HL-60 (cell line): ENCODE data around the gene ELOF1.

Source experiments
- DNase-seq, 2 experiments: peaks; one replicate each; pipeline ENCODE4 v3.0.0-alpha.2; 2010 to 2020; ENCODE audit warnings: low read depth in 1 of 2, low spot score in 1 of 2
- H3K27ac ChIP-seq: fragments of 250-450 bp; sonication (Bioruptor Pico); replicated peaks from 2 replicates; pipeline ENCODE4 v1.5.1; 2020; ENCODE audit warnings: mild to moderate bottlenecking, moderate library complexity
- H3K27me3 ChIP-seq: fragments of 250-450 bp; sonication (Bioruptor Pico); 2 replicates; pipeline ENCODE4 v1.5.1; 2021; ENCODE audit warnings: mild to moderate bottlenecking, moderate library complexity; ENCODE audit not compliant: insufficient read depth, poor library complexity, severe bottlenecking
- H3K4me3 ChIP-seq: replicated peaks from 2 replicates; pipeline ENCODE4 v1.5.1; 2011; ENCODE audit warnings: mild to moderate bottlenecking, control low read depth, low read length; ENCODE audit not compliant: insufficient read depth
- CTCF ChIP-seq: IDR thresholded peaks from one replicate; pipeline ENCODE4 v1.5.1; 2011; ENCODE audit warnings: low read length, control low read depth, inconsistent platforms; ENCODE audit not compliant: insufficient read depth
- GABPA ChIP-seq: IDR thresholded peaks from 2 replicates; pipeline ENCODE4 v1.6.1; 2012; ENCODE audit warnings: low read depth
- POLR2AphosphoS5 ChIP-seq: IDR thresholded peaks from 2 replicates; pipeline ENCODE4 v1.6.1; 2012; ENCODE audit warnings: low read depth
- REST ChIP-seq: IDR thresholded peaks from 2 replicates; pipeline ENCODE4 v1.6.1; 2012; ENCODE audit warnings: low read depth; ENCODE audit not compliant: insufficient replicate concordance
- SPI1 ChIP-seq: IDR thresholded peaks from 2 replicates; pipeline ENCODE4 v1.6.1; 2012; ENCODE audit warnings: low read depth, mild to moderate bottlenecking, borderline replicate concordance

ELOF1 gene

GRCh38 chr19:11539495-11540365 lies 19.3 kb downstream of the ELOF1 start:
- H3K27ac ChIP-seq, result no peak overlapping the region
- no peak for DNase-seq

DNA sequence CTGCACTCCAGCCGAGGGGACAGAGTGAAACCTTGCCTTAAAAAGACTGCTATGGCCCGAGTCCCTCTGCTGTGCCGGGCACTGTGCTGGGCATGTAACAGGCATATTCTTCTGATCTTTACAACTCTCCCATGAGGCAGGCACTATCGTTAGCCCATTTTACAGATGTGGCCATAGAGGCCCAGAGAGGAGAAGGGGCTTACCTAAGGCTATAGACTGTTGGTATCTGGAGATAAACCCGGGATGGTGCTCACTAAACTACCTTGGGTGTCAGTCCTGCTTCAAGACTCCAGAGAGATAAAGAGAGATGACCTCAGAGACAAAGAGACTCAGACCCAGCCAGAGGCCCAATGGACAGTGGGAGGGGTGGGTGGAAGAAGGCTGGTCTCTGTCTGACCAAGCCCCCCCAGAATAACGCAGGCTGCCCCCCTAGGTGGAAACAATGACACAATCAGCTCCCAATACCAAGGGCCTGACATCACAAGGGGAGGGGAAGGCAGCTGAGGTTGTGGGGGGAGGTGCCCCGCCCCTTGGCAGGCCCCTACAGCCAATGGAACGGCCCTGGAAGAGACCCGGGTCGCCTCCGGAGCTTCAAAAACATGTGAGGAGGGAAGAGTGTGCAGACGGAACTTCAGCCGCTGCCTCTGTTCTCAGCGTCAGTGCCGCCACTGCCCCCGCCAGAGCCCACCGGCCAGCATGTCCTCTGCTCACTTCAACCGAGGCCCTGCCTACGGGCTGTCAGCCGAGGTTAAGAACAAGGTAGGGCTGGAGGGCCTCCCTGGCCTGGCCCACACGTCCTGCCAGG lies 20.6 kb downstream of the ELOF1 start, which contains the start of gene CNN1:
Gene CNN1, plus strand, starts transcription at position 620 of the 805 bp plus-strand sequence. Its CDS starts 77 bp downstream, at position 697.
- TF ChIP-seq REST (no peak), GABPA (no peak), POLR2AphosphoS5 (no peak), CTCF (no peak), SPI1 (no peak)
- Histone ChIP-seq H3K27ac (no peak within 1 kb of the TSS), H3K4me3 (no peak within 1 kb of the TSS), H3K27me3 (peaks cover 9% of the 10 kb centered on the region)
- no peak for DNase-seq

More at GRCh38 chr19:11539495-11540365, 19.3 kb downstream of the ELOF1 start:
- Histone ChIP-seq H3K27me3 (peaks cover 9% of the 10 kb centered on the region), H3K4me3 (no peak overlapping the region)
- TF ChIP-seq REST (no peak), CTCF (no peak), SPI1 (no peak), POLR2AphosphoS5 (no peak), GABPA (no peak)

DNA sequence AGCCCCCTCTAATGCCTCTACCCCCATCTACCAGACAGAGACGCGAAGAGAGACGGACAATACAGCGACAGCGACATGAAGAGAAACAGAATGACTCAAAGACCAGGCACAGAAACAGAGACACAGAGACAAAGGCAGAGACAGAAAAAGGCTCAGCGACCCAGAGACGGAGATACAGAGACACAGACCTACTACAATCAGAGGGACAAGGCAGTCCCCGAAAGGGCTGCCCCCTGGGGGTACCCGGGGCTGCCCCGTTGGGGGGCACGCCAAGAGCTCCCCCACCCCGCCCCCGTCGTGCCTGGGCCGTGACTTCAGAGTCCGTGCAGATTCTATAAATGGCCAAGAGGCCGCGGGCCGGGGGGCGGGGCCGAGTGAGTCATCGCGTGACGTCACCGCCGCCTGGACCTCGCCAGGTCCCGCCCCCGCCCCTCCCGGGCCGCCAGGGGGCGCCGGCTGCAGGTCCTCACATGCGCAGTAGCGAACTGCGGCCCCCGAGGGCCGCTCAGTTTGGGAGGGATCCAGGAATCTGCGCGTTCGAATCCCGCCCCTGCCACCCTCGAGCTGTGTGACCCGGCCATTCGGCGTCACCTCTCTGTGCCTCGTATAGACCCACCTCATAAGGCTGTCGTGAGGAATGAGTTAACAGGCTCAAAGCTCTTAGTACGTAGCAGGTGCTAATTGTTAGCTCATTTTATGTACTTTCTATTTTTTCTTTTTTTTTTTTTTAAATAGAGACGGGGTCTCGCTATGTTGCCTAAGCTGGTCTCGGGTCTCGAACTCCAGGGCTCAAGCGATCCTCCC lies 23.0 kb downstream of the ELOF1 start:
- DNase-seq, result peak; percentile 61

More for the DNA sequence above, 23.0 kb downstream of the ELOF1 start:
- peaks cover 9% of the 10 kb centered on the region for H3K27me3 ChIP-seq
- no peak overlapping the region for H3K27ac ChIP-seq
- peak; percentile 63 for TF ChIP-seq CTCF
- no peak for TF ChIP-seq POLR2AphosphoS5
- no peak for TF ChIP-seq SPI1
- TF ChIP-seq REST, result no peak
- TF ChIP-seq GABPA, result no peak
- peak overlapping the region; percentile 26 for H3K4me3 ChIP-seq
